Camera-type eye (tissue), 1 donor: ENCODE data around the gene PRR27. TPM values are rescaled to one million over a fixed set of nuclear protein-coding genes. Genes with fewer than 3 reads are reported as not detected.

Experiments used
- total RNA-seq: library from RNA; depleted of rRNA; stranded (reverse); fragments of >200 nt; gene quantifications from one replicate; pipeline ENCODE4 v1.2.3, GENCODE V29; 2014

The PRR27 gene
- 0.22 TPM for total RNA-seq

DNA sequence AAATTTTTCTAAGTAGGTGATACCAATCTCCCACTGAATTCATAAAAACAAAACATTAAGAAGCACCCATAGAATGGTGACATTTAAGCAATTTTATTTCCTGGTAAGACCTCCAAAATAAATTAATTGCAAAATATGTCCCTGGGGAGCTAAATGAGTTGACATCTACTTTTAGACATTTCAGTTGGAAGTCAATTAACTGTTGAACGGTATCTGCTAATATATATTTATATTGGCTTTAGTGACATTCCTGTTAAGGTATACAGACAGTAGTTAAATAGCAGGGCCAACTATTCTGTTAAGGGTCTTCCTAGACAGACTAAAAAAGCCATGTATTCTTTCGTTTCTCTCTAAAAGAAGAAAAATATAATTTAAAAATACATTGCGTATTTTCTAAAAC, at the start of gene PRR27:
PRR27 (plus strand) TSS at position 301 of the 400 bp plus-strand sequence. CDS start 139 bp downstream, outside the sequence.

DNA sequence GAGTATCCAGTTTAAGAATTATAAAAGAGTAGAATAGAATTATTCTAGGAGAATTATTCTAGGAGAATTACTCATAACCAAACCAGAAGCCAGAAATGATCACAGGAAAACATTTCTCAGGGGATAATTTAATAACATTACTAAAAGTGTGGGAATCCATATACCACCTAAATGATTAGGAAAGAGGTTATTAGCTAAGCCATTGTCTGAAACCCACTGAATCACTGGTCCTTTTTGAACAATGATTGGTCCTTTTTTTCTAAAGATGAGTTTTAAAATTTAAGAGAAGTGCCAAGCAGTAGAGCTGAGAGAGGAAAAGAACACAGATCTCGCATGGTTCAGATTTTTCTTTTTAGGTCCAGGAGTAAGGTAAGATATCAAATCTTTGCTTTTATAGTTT, 41.4 kb downstream of the PRR27 start, which contains the start of gene ODAM:
ODAM (plus strand) TSS at position 301 of the 400 bp plus-strand sequence. CDS start 819 bp downstream, outside the sequence.

Other genes starting within 250 kb of the PRR27 start
- not detected for gene CSN1S1, start 223.2 kb upstream of the PRR27 start, total RNA-seq
- not detected for gene CSN2, start 188.5 kb upstream of the PRR27 start, total RNA-seq
- gene STATH, start 158.3 kb upstream of the PRR27 start, total RNA-seq, result not detected
- gene HTN3, start 125.8 kb upstream of the PRR27 start, total RNA-seq, result not detected
- not detected for gene HTN1, start 103.8 kb upstream of the PRR27 start, total RNA-seq
- not detected for gene ODAM, start 41.5 kb downstream of the PRR27 start, total RNA-seq
- not detected for gene FDCSP, start 71.9 kb downstream of the PRR27 start, total RNA-seq
- not detected for gene CSN3, start 88.4 kb downstream of the PRR27 start, total RNA-seq
- gene CABS1, start 180.7 kb downstream of the PRR27 start, total RNA-seq, result not detected
- gene SMR3A, start 206.5 kb downstream of the PRR27 start, total RNA-seq, result not detected
- gene SMR3B, start 228.9 kb downstream of the PRR27 start, total RNA-seq, result not detected
- 9.1 TPM for gene OPRPN, start 243.7 kb downstream of the PRR27 start, total RNA-seq